Gastrocnemius medialis (tissue), 4 donors: ENCODE measurements around the gene EBNA1BP2.

Experiments
- POLR2A ChIP-seq, 2 donors: fragments of 450-650 bp; IDR thresholded peaks; one replicate each; pipeline ENCODE4 v1.6.1; 2017; ENCODE audit warnings: antibody characterized with exemption in 2 of 2, mild to moderate bottlenecking in 2 of 2, moderate library complexity in 2 of 2
- TF ChIP-seq, protein P1 (sequence below), 5 experiments: fragments of 450-650 bp in 3 of 5; fragments of 200-600 bp in 2 of 5; sonication (generic) in 2 of 5; IDR thresholded peaks in 4 of 5; conservative IDR thresholded peaks in 1 of 5; 1 replicate in 4 of 5; 2 replicates in 1 of 5; pipeline ENCODE4 v1.5.1; 2016 to 2019; ENCODE audit warnings: antibody characterized with exemption in 5 of 5, mild to moderate bottlenecking in 3 of 5, moderate library complexity in 3 of 5

DNA sequence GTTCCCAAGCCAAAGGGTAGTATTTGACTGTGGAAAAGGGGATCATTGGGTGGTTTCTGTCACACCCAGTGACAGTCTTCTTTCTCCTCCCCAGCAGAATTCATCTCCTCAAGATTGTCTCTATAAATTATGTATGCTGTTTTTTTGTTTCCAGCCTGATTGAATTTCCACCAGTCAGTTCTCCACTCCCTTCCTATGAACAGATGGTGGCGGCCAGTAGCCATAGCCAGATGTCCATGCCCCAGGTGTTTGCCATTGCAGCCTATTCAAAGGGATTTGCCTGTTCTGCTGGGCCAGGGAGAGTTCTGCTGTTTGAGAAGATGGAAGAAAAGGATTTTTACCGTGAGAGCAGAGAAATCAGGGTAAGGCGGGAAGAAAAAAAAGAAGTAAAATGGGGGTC, 12.9 kb upstream of the EBNA1BP2 start:
- TF ChIP-seq, protein P1, sequence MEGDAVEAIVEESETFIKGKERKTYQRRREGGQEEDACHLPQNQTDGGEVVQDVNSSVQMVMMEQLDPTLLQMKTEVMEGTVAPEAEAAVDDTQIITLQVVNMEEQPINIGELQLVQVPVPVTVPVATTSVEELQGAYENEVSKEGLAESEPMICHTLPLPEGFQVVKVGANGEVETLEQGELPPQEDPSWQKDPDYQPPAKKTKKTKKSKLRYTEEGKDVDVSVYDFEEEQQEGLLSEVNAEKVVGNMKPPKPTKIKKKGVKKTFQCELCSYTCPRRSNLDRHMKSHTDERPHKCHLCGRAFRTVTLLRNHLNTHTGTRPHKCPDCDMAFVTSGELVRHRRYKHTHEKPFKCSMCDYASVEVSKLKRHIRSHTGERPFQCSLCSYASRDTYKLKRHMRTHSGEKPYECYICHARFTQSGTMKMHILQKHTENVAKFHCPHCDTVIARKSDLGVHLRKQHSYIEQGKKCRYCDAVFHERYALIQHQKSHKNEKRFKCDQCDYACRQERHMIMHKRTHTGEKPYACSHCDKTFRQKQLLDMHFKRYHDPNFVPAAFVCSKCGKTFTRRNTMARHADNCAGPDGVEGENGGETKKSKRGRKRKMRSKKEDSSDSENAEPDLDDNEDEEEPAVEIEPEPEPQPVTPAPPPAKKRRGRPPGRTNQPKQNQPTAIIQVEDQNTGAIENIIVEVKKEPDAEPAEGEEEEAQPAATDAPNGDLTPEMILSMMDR (IDR thresholded peaks at IDR 0.05 in 4 of 5, conservative IDR thresholded peaks at IDR 0.05 in 1 of 5): no peak
- TF ChIP-seq POLR2A (IDR thresholded peaks at IDR 0.05): no peak
